ENCODE measurements around the gene TMEM8B. TPM values are rescaled to one million over a fixed set of nuclear protein-coding genes. Genes with fewer than 3 reads are reported as not detected.

Gene TMEM8B
- total and polyA plus RNA-seq, 10 of the 15 experiments (the other 5 are each of a cell fraction or from before 2014, with no cell fraction given): 0.19 to 7.6 (median 2.5) TPM

GRCh38 chr9:35858458-35858857, 29.4 kb downstream of the TMEM8B start:
- FAIRE-seq: no peak
- Histone ChIP-seq H3K36me3 (ENCODE audit: control insufficient read depth in 2 of 2, insufficient read depth in 2 of 2, low read length in 1 of 2) (no peaks in the 10 kb centered on the region), H3K4me2 (ENCODE audit: control insufficient read depth, insufficient read depth) (no peak overlapping the region), H3K4me3 (no peak overlapping the region), H3K9me3 (replicated peaks; ENCODE audit: control insufficient read depth, insufficient read depth, low read length) (no peaks in the 10 kb centered on the region), H3K9ac (ENCODE audit: control insufficient read depth, insufficient read depth, low read length) (no peak overlapping the region), H3K4me1 (ENCODE audit: control insufficient read depth, insufficient read depth, low read length) (no peaks in the 10 kb centered on the region), H3K27me3 (replicated peaks in 1 of 2; ENCODE audit: control insufficient read depth in 2 of 2, insufficient read depth in 2 of 2, low read length in 1 of 2) (no peaks in the 10 kb centered on the region), H3K79me2 (ENCODE audit: control insufficient read depth, insufficient read depth, low read length) (no peaks in the 10 kb centered on the region), H3K27ac (ENCODE audit: control insufficient read depth, insufficient read depth) (no peak overlapping the region), H2AFZ (ENCODE audit: control insufficient read depth, low read depth, low read length) (no peak overlapping the region), H4K20me1 (ENCODE audit: control insufficient read depth, insufficient read depth) (no peaks in the 10 kb centered on the region)
- CTCF ChIA-PET: interaction anchor here (1.1 to 12.7 kb wide), 5 partner anchors 10 to 68 kb away, joined by 3 to 92 read pairs (median 7); partner anchors contain the start of genes FAM221B and TMEM8B
- POLR2A ChIA-PET: no interaction called here
- no TSS peak for BruUV-seq (replicated peaks)
- in situ Hi-C loops (cut with MboI): no loop called here
- 38% methylated on average over 5 of the region's 5 CpGs for WGBS (ENCODE audit: insufficient coverage, insufficient replicate concordance, low lambda C conversion rate, missing lambda C conversion rate)
- no peak for DNase-seq (ENCODE audit: low read depth, low spot score)
- intact Hi-C loops (cut with micrococcal nuclease; ENCODE audit: unreplicated experiment): no loop called here
- no peak for ATAC-seq
- RAD21 ChIA-PET (ENCODE audit: unreplicated experiment): interaction anchor here (1.1 to 4.7 kb wide), 4 partner anchors 24 to 68 kb away, joined by 3 to 18 read pairs (median 7); no protein-coding TSS in a partner anchor
- SMC1A ChIA-PET (ENCODE audit: uncharacterized antibody, unreplicated experiment): interaction anchor here (1.6 to 3.0 kb wide), 2 partner anchors 24 to 32 kb away, joined by 5 to 13 read pairs; no protein-coding TSS in a partner anchor
- TF ChIP-seq EP300 (IDR thresholded peaks at IDR 0.05; ENCODE audit: borderline replicate concordance in 1 of 2, control insufficient read depth in 1 of 2, low read depth in 2 of 2, low read length in 2 of 2) (no peak), SREBF2 (IDR thresholded peaks at IDR 0.05; ENCODE audit: low read length) (no peak), YY1 (IDR thresholded peaks at IDR 0.05; ENCODE audit: low read depth, low read length) (no peak), NFIC (IDR thresholded peaks at IDR 0.05; ENCODE audit: low read depth, low read length) (no peak), IKZF1 (conservative IDR thresholded peaks at IDR 0.05) (no peak), BCL11A (IDR thresholded peaks at IDR 0.05; ENCODE audit: low read depth, low read length) (no peak), SUPT20H (IDR thresholded peaks at IDR 0.05; ENCODE audit: borderline replicate concordance, control insufficient read depth, low read depth, low read length) (no peak), BACH1 (IDR thresholded peaks at IDR 0.05; ENCODE audit: borderline replicate concordance) (no peak), CBX5 (IDR thresholded peaks at IDR 0.05; ENCODE audit: low read depth) (no peak), E4F1 (IDR thresholded peaks at IDR 0.05; ENCODE audit: borderline replicate concordance, partially characterized antibody) (no peak), CEBPB (IDR thresholded peaks at IDR 0.05; ENCODE audit: borderline replicate concordance in 1 of 2, low read depth in 2 of 2, low read length in 2 of 2) (no peak), SMAD5 (IDR thresholded peaks at IDR 0.05; ENCODE audit: low read depth) (no peak), SMAD1 (IDR thresholded peaks at IDR 0.05; ENCODE audit: low read depth, partially characterized antibody) (no peak), CHD2 (IDR thresholded peaks at IDR 0.05; ENCODE audit: borderline replicate concordance, low read depth, low read length) (no peak), NKRF (conservative IDR thresholded peaks at IDR 0.05) (no peak), ATF7 (IDR thresholded peaks at IDR 0.05; ENCODE audit: low read depth) (no peak), CHD1 (IDR thresholded peaks at IDR 0.05; ENCODE audit: low read depth, low read length) (no peak), ZBTB4 (CRISPR knock-in tag; IDR thresholded peaks at IDR 0.05) (no peak), NBN (IDR thresholded peaks at IDR 0.05) (no peak)

All from GM12878 (cell line).